OCI-LY7 (cell line): ENCODE results near the gene IMMP2L.
"Not testable (repeated sequence)": the region's sequence is repeated elsewhere in the genome, so short reads cannot be mapped to it uniquely, and the experiment has no call there.

Experiments used
- CTCF ChIP-seq: fragments of 200-600 bp; sonication (generic); conservative IDR thresholded peaks from 2 replicates; pipeline ENCODE4 v1.5.1; 2014; ENCODE audit warnings: mild to moderate bottlenecking, antibody characterized with exemption, low read length, moderate library complexity, mixed read lengths
- EZH2phosphoT487 ChIP-seq: fragments of 200-600 bp; sonication (generic); IDR thresholded peaks from 2 replicates; pipeline ENCODE4 v1.6.1; 2018; ENCODE audit warnings: low read depth, borderline replicate concordance, mild to moderate bottlenecking, mixed run types, antibody characterized with exemption, low read length, moderate library complexity, mixed read lengths

GRCh38 chr7:110660637-110661036 lies 901.7 kb downstream of the IMMP2L start:
- TF ChIP-seq CTCF, EZH2phosphoT487: not testable (repeated sequence)
